OCI-LY1 (cell line): ENCODE measurements around the gene VPS37C.

Experiments used
- H2AFZ ChIP-seq: fragments of 200-600 bp; sonication (generic), shearing (Covaris generic); 2 replicates; pipeline ENCODE4 v1.6.0; 2014; ENCODE audit warnings: antibody characterized with exemption, mild to moderate bottlenecking, low read length
- H3F3A ChIP-seq: fragments of 200-600 bp; sonication (generic), shearing (Covaris generic); 2 replicates; pipeline ENCODE4 v1.6.0; 2014; ENCODE audit warnings: mild to moderate bottlenecking, antibody characterized with exemption, low read length, moderate library complexity; ENCODE audit not compliant: insufficient read depth
- H3K27ac ChIP-seq: fragments of 200-600 bp; sonication (generic); 2 replicates; pipeline ENCODE4 v1.5.1; 2014; ENCODE audit warnings: low read length, mixed run types, mild to moderate bottlenecking, low read depth; ENCODE audit not compliant: poor library complexity, severe bottlenecking
- H3K27me3 ChIP-seq: fragments of 200-600 bp; sonication (generic); 2 replicates; pipeline ENCODE4 v1.6.0; 2014; ENCODE audit warnings: antibody characterized with exemption, mild to moderate bottlenecking, low read length, moderate library complexity; ENCODE audit not compliant: insufficient read depth
- H3K36me3 ChIP-seq: fragments of 200-600 bp; sonication (generic); 2 replicates; pipeline ENCODE4 v1.6.1; 2014; ENCODE audit warnings: mild to moderate bottlenecking, antibody characterized with exemption, low read length, moderate library complexity, mixed read lengths; ENCODE audit not compliant: insufficient read depth
- H3K4me1 ChIP-seq: fragments of 200-600 bp; sonication (generic); 2 replicates; pipeline ENCODE4 v1.5.1; 2014; ENCODE audit warnings: mild to moderate bottlenecking, low read length, moderate library complexity; ENCODE audit not compliant: insufficient read depth, severe bottlenecking
- H3K4me2 ChIP-seq: fragments of 200-600 bp; sonication (generic), shearing (Covaris generic); 2 replicates; pipeline ENCODE4 v1.6.1; 2014; ENCODE audit warnings: low read length
- H3K4me3 ChIP-seq: fragments of 200-600 bp; sonication (generic); 2 replicates; pipeline ENCODE4 v1.5.1; 2014; ENCODE audit warnings: low read length, low read depth, mild to moderate bottlenecking, mixed read lengths; ENCODE audit not compliant: poor library complexity, severe bottlenecking
- H3K79me2 ChIP-seq: fragments of 200-600 bp; shearing (Covaris generic); 2 replicates; pipeline ENCODE4 v1.6.1; 2016; ENCODE audit warnings: mixed run types, low read length, mixed read lengths; ENCODE audit not compliant: insufficient read depth
- H3K9ac ChIP-seq: fragments of 200-600 bp; sonication (generic), shearing (Covaris generic); 2 replicates; pipeline ENCODE4 v1.6.1; 2014; ENCODE audit warnings: mild to moderate bottlenecking, low read length, mixed read lengths
- H3K9me2 ChIP-seq: fragments of 200-600 bp; sonication (generic), shearing (Covaris generic); 2 replicates; pipeline ENCODE4 v1.6.1; 2014; ENCODE audit warnings: low read depth, mild to moderate bottlenecking, low read length, mixed read lengths
- H3K9me3 ChIP-seq: fragments of 200-600 bp; shearing (Covaris generic); 2 replicates; pipeline ENCODE4 v1.6.1; 2014; ENCODE audit warnings: low read length, mixed read lengths
- H4K20me1 ChIP-seq: fragments of 200-600 bp; sonication (generic), shearing (Covaris generic); 2 replicates; pipeline ENCODE4 v1.6.0; 2016; ENCODE audit warnings: mild to moderate bottlenecking, low read length; ENCODE audit not compliant: insufficient read depth
- EZH2 ChIP-seq: fragments of 200-600 bp; sonication (generic), shearing (Covaris generic); IDR thresholded peaks from 2 replicates; pipeline ENCODE4 v1.8.0; 2017; ENCODE audit warnings: borderline replicate concordance, mixed run types, mild to moderate bottlenecking, antibody characterized with exemption, low read length, moderate library complexity, mixed read lengths
- TF ChIP-seq, protein P1 (sequence below): fragments of 200-600 bp; sonication (generic), shearing (Covaris generic); IDR thresholded peaks from 2 replicates; pipeline ENCODE4 v1.5.1; 2017; ENCODE audit warnings: mild to moderate bottlenecking, antibody characterized with exemption, low read length, moderate library complexity, mixed read lengths

VPS37C gene

GRCh38 chr11:61122761-61123160 lies 38.5 kb downstream of the VPS37C start:
- Histone ChIP-seq H3K9me3 (no peaks in the 10 kb centered on the region), H3K27ac (no peak overlapping the region), H3F3A (no peaks in the 10 kb centered on the region), H3K4me2 (no peak overlapping the region), H3K79me2 (no peaks in the 10 kb centered on the region), H3K9ac (no peak overlapping the region), H2AFZ (no peak overlapping the region), H3K4me3 (no peak overlapping the region), H3K9me2 (no peaks in the 10 kb centered on the region), H3K36me3 (no peaks in the 10 kb centered on the region), H3K27me3 (no peaks in the 10 kb centered on the region), H4K20me1 (no peaks in the 10 kb centered on the region), H3K4me1 (peaks cover 12% of the 10 kb centered on the region)
- no peak for TF ChIP-seq EZH2
- TF ChIP-seq, protein P1, sequence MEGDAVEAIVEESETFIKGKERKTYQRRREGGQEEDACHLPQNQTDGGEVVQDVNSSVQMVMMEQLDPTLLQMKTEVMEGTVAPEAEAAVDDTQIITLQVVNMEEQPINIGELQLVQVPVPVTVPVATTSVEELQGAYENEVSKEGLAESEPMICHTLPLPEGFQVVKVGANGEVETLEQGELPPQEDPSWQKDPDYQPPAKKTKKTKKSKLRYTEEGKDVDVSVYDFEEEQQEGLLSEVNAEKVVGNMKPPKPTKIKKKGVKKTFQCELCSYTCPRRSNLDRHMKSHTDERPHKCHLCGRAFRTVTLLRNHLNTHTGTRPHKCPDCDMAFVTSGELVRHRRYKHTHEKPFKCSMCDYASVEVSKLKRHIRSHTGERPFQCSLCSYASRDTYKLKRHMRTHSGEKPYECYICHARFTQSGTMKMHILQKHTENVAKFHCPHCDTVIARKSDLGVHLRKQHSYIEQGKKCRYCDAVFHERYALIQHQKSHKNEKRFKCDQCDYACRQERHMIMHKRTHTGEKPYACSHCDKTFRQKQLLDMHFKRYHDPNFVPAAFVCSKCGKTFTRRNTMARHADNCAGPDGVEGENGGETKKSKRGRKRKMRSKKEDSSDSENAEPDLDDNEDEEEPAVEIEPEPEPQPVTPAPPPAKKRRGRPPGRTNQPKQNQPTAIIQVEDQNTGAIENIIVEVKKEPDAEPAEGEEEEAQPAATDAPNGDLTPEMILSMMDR: no peak

DNA sequence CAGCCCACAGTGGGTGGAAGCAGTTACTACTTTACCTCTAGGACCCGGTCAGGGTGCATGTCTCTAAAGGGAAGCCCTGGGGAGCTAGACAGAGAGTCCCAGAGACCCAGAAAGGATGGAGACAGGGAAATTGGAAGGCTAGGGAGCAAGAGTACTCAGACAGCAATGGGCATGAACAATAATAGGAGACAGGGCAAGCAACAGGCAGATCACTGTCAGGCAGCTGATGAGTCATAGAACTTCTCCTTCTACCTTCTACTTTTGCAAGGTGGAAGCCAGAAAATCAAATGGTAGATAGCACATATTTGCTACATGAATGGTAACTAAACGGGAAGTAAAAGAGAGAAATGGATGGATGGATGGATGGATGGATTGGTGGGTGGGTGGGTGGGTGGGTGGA lies 39.3 kb downstream of the VPS37C start:
- Histone ChIP-seq H3K79me2 (no peaks in the 10 kb centered on the region), H3K4me1 (peaks cover 12% of the 10 kb centered on the region), H3K27ac (no peak overlapping the region), H3K9me2 (no peaks in the 10 kb centered on the region), H2AFZ (no peak overlapping the region), H3F3A (no peaks in the 10 kb centered on the region), H3K4me2 (no peak overlapping the region), H3K27me3 (no peaks in the 10 kb centered on the region), H3K9ac (no peak overlapping the region), H3K4me3 (no peak overlapping the region), H3K9me3 (no peaks in the 10 kb centered on the region), H4K20me1 (no peaks in the 10 kb centered on the region), H3K36me3 (no peaks in the 10 kb centered on the region)
- TF ChIP-seq EZH2: no peak
- TF ChIP-seq, protein P1: no peak

GRCh38 chr11:61121192-61121831 lies 39.9 kb downstream of the VPS37C start:
- Histone ChIP-seq H3K36me3 (no peaks in the 10 kb centered on the region), H4K20me1 (no peaks in the 10 kb centered on the region), H3K4me3 (no peak overlapping the region), H3K79me2 (no peaks in the 10 kb centered on the region), H3K9me2 (no peaks in the 10 kb centered on the region), H2AFZ (no peak overlapping the region), H3K9me3 (no peaks in the 10 kb centered on the region), H3K9ac (no peak overlapping the region), H3K27me3 (no peaks in the 10 kb centered on the region), H3K4me2 (no peak overlapping the region), H3K27ac (no peak overlapping the region), H3K4me1 (peaks cover 12% of the 10 kb centered on the region), H3F3A (no peaks in the 10 kb centered on the region)
- TF ChIP-seq, protein P1: no peak
- TF ChIP-seq EZH2: no peak
